Measurements from ENCODE around the gene YWHAG. TPM values are rescaled to one million over a fixed set of nuclear protein-coding genes. Genes with fewer than 3 reads are reported as not detected.
A peak's percentile ranks its signal among the peaks of the same experiment; 100 is the strongest.

The YWHAG gene
- polyA plus RNA-seq, 1 experiment = 48.8 TPM

GRCh38 chr7:76325092-76325491 is 33.7 kb downstream of the YWHAG start:
- CTCF ChIA-PET = interaction anchor here (1.0 to 2.0 kb wide), 4 partner anchors 11 to 34 kb away, joined by 3 to 5 read pairs (median 4); partner anchors contain the start of gene YWHAG
- Histone ChIP-seq H3K4me3 (ENCODE audit: low read depth, low read length) (no peak overlapping the region), H3K27me3 (ENCODE audit: control insufficient read depth, insufficient read depth, low read length) (no peaks in the 10 kb centered on the region), H3K36me3 (ENCODE audit: control insufficient read depth, insufficient read depth, low read length) (peaks cover 25% of the 10 kb centered on the region)
- no peak for DNase-seq (ENCODE audit: low read depth)
- POLR2A ChIA-PET = no interaction called here
- no peak for TF ChIP-seq CTCF (IDR thresholded peaks at IDR 0.05; ENCODE audit: insufficient read depth, low read depth, low read length)

GRCh38 chr7:76318488-76319353 is 40.1 kb downstream of the YWHAG start:
- peak; percentile 32; the same call in 1 of the 2 replicates for TF ChIP-seq CTCF (IDR thresholded peaks at IDR 0.05; ENCODE audit: insufficient read depth, low read depth, low read length)
- CTCF ChIA-PET = interaction anchor here (0.7 to 9.7 kb wide), 9 partner anchors 9 to 143 kb away, joined by 3 to 217 read pairs (median 8); partner anchors contain the start of gene YWHAG
- Histone ChIP-seq H3K27me3 (ENCODE audit: control insufficient read depth, insufficient read depth, low read length) (no peaks in the 10 kb centered on the region), H3K36me3 (ENCODE audit: control insufficient read depth, insufficient read depth, low read length) (peaks cover 3% of the 10 kb centered on the region), H3K4me3 (ENCODE audit: low read depth, low read length) (peak overlapping the region; percentile 83)
- POLR2A ChIA-PET = interaction anchor here (0.6 to 0.8 kb wide), 3 partner anchors 27 to 86 kb away, joined by 3 read pairs; no protein-coding TSS in a partner anchor
- DNase-seq (ENCODE audit: low read depth) = peak; percentile 62

- peak; percentile 75 for DNase-seq (ENCODE audit: low read depth)
- peak overlapping the region; percentile 83 for H3K4me3 ChIP-seq (ENCODE audit: low read depth, low read length)
- peaks cover 3% of the 10 kb centered on the region for H3K36me3 ChIP-seq (ENCODE audit: control insufficient read depth, insufficient read depth, low read length)
- CTCF ChIA-PET = interaction anchor here (0.7 to 9.7 kb wide), 11 partner anchors 10 to 151 kb away, joined by 3 to 217 read pairs (median 5); partner anchors contain the start of gene YWHAG
- no peaks in the 10 kb centered on the region for H3K27me3 ChIP-seq (ENCODE audit: control insufficient read depth, insufficient read depth, low read length)
- no peak for TF ChIP-seq CTCF (IDR thresholded peaks at IDR 0.05; ENCODE audit: insufficient read depth, low read depth, low read length)
- POLR2A ChIA-PET = interaction anchor here (0.6 to 0.8 kb wide), 2 partner anchors 26 to 85 kb away, joined by 3 read pairs; no protein-coding TSS in a partner anchor
Measured at GRCh38 chr7:76317782-76318487, 40.9 kb downstream of the YWHAG start.

- ChIA-PET CTCF (interaction anchor here (1.0 to 9.7 kb wide), 5 partner anchors 24 to 150 kb away, joined by 3 to 217 read pairs (median 23); no protein-coding TSS in a partner anchor), POLR2A (interaction anchor here (0.8 kb wide), 1 partner anchor 25 kb away, joined by 3 read pairs; no protein-coding TSS in a partner anchor)
- peak overlapping the region; percentile 83; the same call in 1 of the 2 replicates for H3K4me3 ChIP-seq (ENCODE audit: low read depth, low read length)
- DNase-seq (ENCODE audit: low read depth) = no peak
- peaks cover 3% of the 10 kb centered on the region for H3K36me3 ChIP-seq (ENCODE audit: control insufficient read depth, insufficient read depth, low read length)
- H3K27me3 ChIP-seq (ENCODE audit: control insufficient read depth, insufficient read depth, low read length) = no peaks in the 10 kb centered on the region
- TF ChIP-seq CTCF (IDR thresholded peaks at IDR 0.05; ENCODE audit: insufficient read depth, low read depth, low read length) = no peak
Measured at GRCh38 chr7:76316984-76317781, 41.6 kb downstream of the YWHAG start.

Measured in BJ (cell line).